Measurements from ENCODE around the gene RIC3. TPM values are rescaled to one million over a fixed set of nuclear protein-coding genes. Genes with fewer than 3 reads are reported as not detected.

Gene RIC3
- total and polyA plus RNA-seq, 2 of the 8 experiments (the other 6 are each of a cell fraction or from before 2014, with no cell fraction given) = 6.4 to 15.5 TPM

GRCh38 chr11:8203414-8203715, 34.5 kb upstream of the RIC3 start:
- Histone ChIP-seq H3K36me3 (ENCODE audit: control insufficient read depth in 2 of 4, insufficient read depth in 4 of 4, low read length in 3 of 4) (no peaks in the 10 kb centered on the region), H3K4me2 (ENCODE audit: insufficient read depth in 1 of 2, low read depth in 2 of 2, low read length in 2 of 2) (no peak overlapping the region), H2BK15ac (ENCODE audit: low read length) (no peak overlapping the region), H3K27ac (ENCODE audit: low read depth, low read length) (no peak overlapping the region), H4K8ac (ENCODE audit: extremely low read depth, insufficient read depth, low read length) (no peak overlapping the region), H3K27me3 (replicated peaks in 1 of 4; ENCODE audit: control insufficient read depth in 3 of 4, extremely low read depth in 1 of 4, insufficient read depth in 3 of 4, low read length in 3 of 4) (no peaks in the 10 kb centered on the region), H4K91ac (replicated peaks; ENCODE audit: insufficient read length, low read length) (no peak overlapping the region), H3K14ac (ENCODE audit: insufficient read length) (no peak overlapping the region), H3K79me1 (ENCODE audit: low read depth, low read length) (no peaks in the 10 kb centered on the region), H4K20me1 (replicated peaks in 1 of 2; ENCODE audit: control insufficient read depth in 1 of 2, insufficient read depth in 2 of 2, low read length in 2 of 2) (no peaks in the 10 kb centered on the region), H3K56ac (replicated peaks; ENCODE audit: insufficient read length, low read depth, low read length) (no peak overlapping the region), H3K79me2 (ENCODE audit: control insufficient read depth in 1 of 2, insufficient read depth in 2 of 2, low read length in 2 of 2) (no peaks in the 10 kb centered on the region), H2BK5ac (ENCODE audit: low read depth, low read length) (no peak overlapping the region), H3K9ac (replicated peaks in 1 of 4; ENCODE audit: extremely low read depth in 1 of 4, low read depth in 3 of 4, low read length in 3 of 4) (no peak overlapping the region), H2AFZ (ENCODE audit: low read length) (no peak overlapping the region), H3K23me2 (ENCODE audit: low read depth, low read length) (no peaks in the 10 kb centered on the region), H3K9me3 (ENCODE audit: insufficient read depth in 2 of 2, low read depth in 1 of 2, low read length in 1 of 2) (no peaks in the 10 kb centered on the region), H2BK12ac (ENCODE audit: low read depth, low read length) (no peak overlapping the region), H3K4me1 (replicated peaks in 1 of 4; ENCODE audit: control insufficient read depth in 3 of 4, insufficient read depth in 4 of 4, low read length in 3 of 4) (peaks cover 0 to 7% (median 0%) of the 10 kb centered on the region in 4 experiments; a peak in 1 of 7 replicates), H3K4me3 (ENCODE audit: extremely low read depth in 1 of 4, insufficient read depth in 2 of 4, low read depth in 3 of 4, low read length in 4 of 4) (no peak overlapping the region), H3K4ac (replicated peaks; ENCODE audit: insufficient read length, low read depth, low read length) (no peak overlapping the region), H2BK120ac (replicated peaks; ENCODE audit: low read depth, low read length) (no peak overlapping the region), H2BK20ac (ENCODE audit: low read length) (no peak overlapping the region), H2AK5ac (ENCODE audit: low read depth, low read length) (no peak overlapping the region), H3K18ac (ENCODE audit: extremely low read depth, low read length) (no peak overlapping the region), H4K5ac (ENCODE audit: insufficient read length, low read depth, low read length) (no peak overlapping the region), H3K23ac (ENCODE audit: insufficient read length) (no peak overlapping the region)
- ChIA-PET CTCF (ENCODE audit: partially characterized antibody) (interaction anchor here (0.8 to 21.8 kb wide), 11 partner anchors 4 to 364 kb away, joined by 3 to 342 read pairs (median 3); no protein-coding TSS in a partner anchor), POLR2A (ENCODE audit: partially characterized antibody) (interaction anchor here (1.1 to 1.2 kb wide), 2 partner anchors 10 to 39 kb away, joined by 3 to 4 read pairs; no protein-coding TSS in a partner anchor)
- DNase-seq (ENCODE audit: low read depth in 1 of 2, low spot score in 2 of 2) (peak in 1 of 2 experiments; percentile 33), FAIRE-seq (no peak)
- 88% methylated on average over 2 of the region's 2 CpGs; no CpG with 5 or more reads in 1 of the 2 experiments for WGBS, 2 experiments (ENCODE audit: extremely low coverage in 1 of 2, insufficient coverage in 1 of 2, insufficient read length in 1 of 2, insufficient replicate concordance in 2 of 2, low coverage in 1 of 2, low lambda C conversion rate in 2 of 2, missing lambda C conversion rate in 1 of 2)
- TF ChIP-seq HDAC2 (IDR thresholded peaks at IDR 0.05; ENCODE audit: borderline replicate concordance in 1 of 2, low read depth in 2 of 2, low read length in 2 of 2) (no peak), YY1 (IDR thresholded peaks at IDR 0.05; ENCODE audit: low read depth, low read length) (no peak), GTF2F1 (IDR thresholded peaks at IDR 0.05; ENCODE audit: borderline replicate concordance, low read depth, low read length) (no peak), EZH2 (IDR thresholded peaks at IDR 0.05; ENCODE audit: low read depth, low read length, severe bottlenecking) (no peak), ATF3 (IDR thresholded peaks at IDR 0.05; ENCODE audit: insufficient read depth, low read depth, low read length) (no peak), POLR2AphosphoS5 (IDR thresholded peaks at IDR 0.05; ENCODE audit: low read depth, low read length) (no peak), RNF2 (IDR thresholded peaks at IDR 0.05; ENCODE audit: borderline replicate concordance, low read depth, low read length, missing control alignments, poor library complexity, severe bottlenecking) (no peak), TAF7 (optimal IDR thresholded peaks at IDR 0.05; ENCODE audit: borderline replicate concordance, low read depth, low read length) (no peak), CBX8 (IDR thresholded peaks at IDR 0.05; ENCODE audit: borderline replicate concordance, low read depth, low read length) (no peak)
- TF ChIP-seq, protein P1, sequence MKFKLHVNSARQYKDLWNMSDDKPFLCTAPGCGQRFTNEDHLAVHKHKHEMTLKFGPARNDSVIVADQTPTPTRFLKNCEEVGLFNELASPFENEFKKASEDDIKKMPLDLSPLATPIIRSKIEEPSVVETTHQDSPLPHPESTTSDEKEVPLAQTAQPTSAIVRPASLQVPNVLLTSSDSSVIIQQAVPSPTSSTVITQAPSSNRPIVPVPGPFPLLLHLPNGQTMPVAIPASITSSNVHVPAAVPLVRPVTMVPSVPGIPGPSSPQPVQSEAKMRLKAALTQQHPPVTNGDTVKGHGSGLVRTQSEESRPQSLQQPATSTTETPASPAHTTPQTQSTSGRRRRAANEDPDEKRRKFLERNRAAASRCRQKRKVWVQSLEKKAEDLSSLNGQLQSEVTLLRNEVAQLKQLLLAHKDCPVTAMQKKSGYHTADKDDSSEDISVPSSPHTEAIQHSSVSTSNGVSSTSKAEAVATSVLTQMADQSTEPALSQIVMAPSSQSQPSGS (IDR thresholded peaks at IDR 0.05; ENCODE audit: low read length) = no peak
- TF ChIP-seq, protein P2, sequence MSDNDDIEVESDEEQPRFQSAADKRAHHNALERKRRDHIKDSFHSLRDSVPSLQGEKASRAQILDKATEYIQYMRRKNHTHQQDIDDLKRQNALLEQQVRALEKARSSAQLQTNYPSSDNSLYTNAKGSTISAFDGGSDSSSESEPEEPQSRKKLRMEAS (IDR thresholded peaks at IDR 0.05) = no peak
